Upper lobe of left lung (tissue), 4 donors: ENCODE results near the gene HAPLN2.

Experiments used
- EP300 ChIP-seq, 4 donors: sonication (generic); formaldehyde crosslinking; IDR thresholded peaks; one replicate each; pipeline ENCODE4 v1.5.1; 2017; ENCODE audit warnings: antibody characterized with exemption in 4 of 4, control low read depth in 2 of 4
- POLR2A ChIP-seq, 4 donors: fragments of 450-650 bp; IDR thresholded peaks; one replicate each; pipeline ENCODE4 v1.5.1; 2016 to 2017; ENCODE audit warnings: antibody characterized with exemption in 4 of 4, mild to moderate bottlenecking in 2 of 4

- TF ChIP-seq POLR2A (IDR thresholded peaks at IDR 0.05), result no peak
- no peak for TF ChIP-seq EP300 (IDR thresholded peaks at IDR 0.05)
Observed at GRCh38 chr1:156581661-156582387, 37.4 kb upstream of the HAPLN2 start.
